GM19395 (cell line): ENCODE measurements around the gene NAA10.
A peak's percentile ranks its signal among the peaks of the same experiment; 100 is the strongest.

Experiments
- ATAC-seq: cut with Tn5 transposase; IDR thresholded peaks from one replicate; pipeline ENCODE4 v1.9.1; 2021; ENCODE audit warnings: mild to moderate bottlenecking, moderate library complexity; ENCODE audit not compliant: unreplicated experiment

Gene NAA10

GRCh38 chrX:153950127-153950526 is 15.3 kb upstream of the NAA10 start:
- ATAC-seq = no peak

- no peak for ATAC-seq
Observed at GRCh38 chrX:153948847-153949805, 14.3 kb upstream of the NAA10 start.

GRCh38 chrX:153948002-153948466 is 13.2 kb upstream of the NAA10 start:
- no peak for ATAC-seq

GRCh38 chrX:153947009-153947769 is 12.4 kb upstream of the NAA10 start:
- peak; percentile 81 for ATAC-seq

- ATAC-seq = no peak
Observed at GRCh38 chrX:153945956-153946943, 11.4 kb upstream of the NAA10 start.

DNA sequence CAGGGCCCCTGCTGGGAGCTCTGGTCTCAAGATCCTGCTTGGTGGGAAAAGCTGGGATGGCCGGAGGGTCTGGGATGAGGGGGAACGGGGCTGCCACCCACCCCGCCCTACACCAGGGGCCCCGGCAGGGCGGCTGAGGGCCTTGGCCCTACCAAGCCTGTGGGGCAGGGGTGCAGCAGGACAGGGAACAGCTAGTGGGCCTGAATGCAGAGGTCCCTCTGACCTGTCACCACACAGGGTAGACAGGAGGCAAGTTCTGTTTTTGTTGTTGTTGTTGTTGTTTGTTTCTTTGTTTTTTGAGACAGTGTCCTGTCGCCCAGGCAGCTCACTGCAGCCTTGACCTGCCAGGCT is 9.9 kb upstream of the NAA10 start:
- ATAC-seq = no peak

- ATAC-seq = no peak
Observed at GRCh38 chrX:153944140-153944799, 9.4 kb upstream of the NAA10 start, which contains the start of gene RENBP. RENBP (minus strand) TSS chrX:153944643; CDS start chrX:153944610, 33 bp downstream.

DNA sequence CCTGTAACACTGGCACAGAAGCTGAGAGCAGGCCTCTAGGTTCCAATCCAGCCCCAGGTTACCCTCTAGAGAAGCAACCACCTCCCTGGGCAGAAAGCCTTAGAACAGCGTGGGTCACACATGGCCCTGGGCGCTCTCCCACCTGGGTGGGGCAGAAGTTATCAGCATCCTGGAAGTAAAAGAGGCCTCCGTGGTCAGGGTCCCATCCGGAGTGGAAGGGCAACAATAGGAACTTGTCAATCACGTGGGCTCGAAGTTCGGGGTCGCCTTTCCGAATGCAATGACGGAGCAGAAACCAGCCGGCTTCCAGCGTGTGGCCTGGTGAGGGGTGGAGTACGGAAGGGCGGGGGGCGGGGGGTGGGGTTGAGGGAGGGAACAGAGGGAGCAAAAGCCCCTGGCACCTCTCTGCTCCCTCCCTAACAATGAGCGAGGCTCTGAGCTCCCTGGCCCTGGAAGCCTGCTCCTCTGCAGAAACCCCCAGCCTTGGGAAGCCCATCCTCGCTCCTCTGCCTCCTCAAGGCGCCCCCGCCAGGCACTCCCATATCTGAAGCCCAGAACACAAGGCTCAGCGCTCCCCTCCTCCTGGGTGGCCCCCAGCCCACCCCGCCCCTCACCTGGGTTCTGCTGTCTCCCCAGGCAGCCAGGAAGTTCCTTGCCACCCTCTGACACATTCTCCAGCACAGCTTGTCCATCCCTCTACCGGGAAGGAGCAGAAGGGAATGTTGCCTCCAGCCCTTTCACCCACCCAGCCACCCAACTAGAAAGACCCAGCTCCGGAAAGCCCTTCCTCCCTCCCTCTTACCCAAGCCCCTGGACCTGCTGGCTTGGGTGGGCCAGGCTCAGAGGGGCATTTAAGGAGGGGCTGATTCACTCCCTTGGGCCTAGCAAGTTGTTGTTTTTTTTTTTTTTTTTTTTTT is 6.8 kb upstream of the NAA10 start:
- ATAC-seq = no peak

DNA sequence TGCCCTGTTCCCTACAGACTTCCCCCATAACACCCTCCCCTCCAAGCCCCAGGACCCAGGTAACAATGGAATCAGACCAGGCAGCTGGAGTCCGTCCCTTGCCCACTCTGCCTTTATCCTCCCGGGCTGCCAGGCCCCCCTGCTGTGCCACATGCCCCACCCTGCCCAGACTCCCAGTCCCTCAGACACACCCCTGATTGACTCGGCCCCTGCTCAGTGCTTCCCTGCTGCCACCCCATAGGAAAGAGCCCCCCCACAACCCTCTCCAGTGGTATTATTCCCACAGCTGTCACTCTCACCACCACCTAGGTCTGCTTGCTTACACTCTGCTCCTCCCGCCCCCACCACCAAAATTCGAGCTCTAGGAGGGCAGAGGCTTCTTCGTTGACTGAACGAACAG is 4.7 kb upstream of the NAA10 start:
- ATAC-seq = no peak

GRCh38 chrX:153938226-153938786 is 3.5 kb upstream of the NAA10 start:
- ATAC-seq = no peak

- no peak for ATAC-seq
Observed at GRCh38 chrX:153937056-153937455, 2.2 kb upstream of the NAA10 start.

GRCh38 chrX:153935326-153935851 is 552 bp upstream of the NAA10 start:
- peak; percentile 16 for ATAC-seq

DNA sequence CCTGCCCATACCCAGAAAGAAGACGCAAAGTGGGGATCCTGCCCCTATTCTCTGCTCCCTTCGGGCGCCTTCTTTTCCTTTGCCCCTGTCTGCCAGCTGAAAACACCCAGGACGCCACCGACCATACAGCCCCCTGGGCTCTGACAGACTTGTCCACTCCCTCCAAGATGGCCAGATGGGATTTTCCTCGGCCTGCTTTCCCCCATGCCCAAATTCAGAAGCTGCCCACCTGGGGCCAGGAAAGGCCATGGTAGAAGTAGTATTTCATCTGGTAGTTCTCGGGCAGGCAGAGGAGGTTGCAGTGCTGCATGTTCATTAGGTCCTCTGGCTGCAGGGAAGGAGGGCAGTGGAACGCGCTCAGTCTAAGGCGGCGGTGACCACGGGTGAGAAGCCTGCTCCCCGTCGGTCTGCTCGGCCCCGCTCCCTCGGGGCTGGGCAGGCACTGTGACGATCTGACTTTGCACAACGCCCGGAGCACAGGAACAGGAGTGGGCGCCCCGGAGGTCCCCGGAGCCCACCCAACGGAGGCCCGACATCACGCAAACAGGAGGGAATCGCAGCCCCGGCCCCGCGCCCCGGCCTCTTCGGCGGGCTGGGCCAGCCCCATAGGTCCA is 582 bp downstream of the NAA10 start:
- ATAC-seq = peak; percentile 23

DNA sequence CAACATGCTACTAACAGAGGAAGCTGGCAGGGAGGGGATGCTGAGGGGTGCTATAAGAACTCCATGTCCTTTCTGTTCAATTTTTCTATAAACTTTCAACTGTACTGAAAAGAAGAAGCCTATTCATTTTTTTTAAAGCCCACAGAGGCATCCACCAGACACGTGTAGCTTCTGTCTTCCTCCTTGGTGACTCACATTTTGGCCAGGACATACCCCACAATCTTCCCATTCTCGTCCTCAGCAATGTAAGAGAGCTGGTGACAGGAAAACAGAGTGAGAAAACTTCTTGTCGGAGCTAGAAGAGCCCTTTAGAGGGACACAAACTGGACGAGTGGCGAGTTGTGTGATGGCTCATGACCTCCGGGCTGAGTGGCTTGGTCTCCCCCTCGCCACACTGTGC is 1.1 kb downstream of the NAA10 start:
- no peak for ATAC-seq

DNA sequence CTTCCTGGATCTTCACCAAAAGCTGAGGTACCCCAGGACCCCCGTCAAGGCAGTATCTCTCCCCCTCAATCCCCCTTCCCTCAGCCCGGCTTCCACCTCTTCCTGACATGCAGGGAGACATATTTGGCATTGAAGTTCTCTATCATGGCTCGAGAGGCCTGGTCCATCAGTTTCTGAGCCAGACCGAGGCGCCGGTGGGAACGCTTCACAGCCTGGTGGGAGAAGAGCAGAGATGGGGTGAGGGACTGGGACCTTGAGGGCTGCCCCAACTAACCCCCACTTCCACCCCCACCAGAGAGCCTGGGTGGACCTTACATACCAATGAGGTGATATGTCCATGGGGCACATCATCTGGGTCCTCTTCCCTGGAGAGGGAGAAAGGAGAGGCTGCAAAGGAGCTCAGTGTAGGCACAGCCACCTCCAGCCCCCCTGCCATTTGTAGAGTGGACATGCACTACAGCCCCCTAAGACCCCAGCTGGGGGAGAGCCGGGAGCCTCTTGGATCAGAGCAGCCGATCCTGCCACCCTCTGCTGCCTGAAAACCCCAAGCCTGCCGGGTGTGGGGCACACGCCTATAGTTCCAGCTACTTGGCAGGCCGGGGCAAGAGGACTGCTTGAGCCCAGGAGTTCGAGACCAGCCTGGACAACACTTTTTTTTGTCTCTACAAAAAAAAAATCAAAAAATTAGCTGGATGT is 2.5 kb downstream of the NAA10 start:
- no peak for ATAC-seq

DNA sequence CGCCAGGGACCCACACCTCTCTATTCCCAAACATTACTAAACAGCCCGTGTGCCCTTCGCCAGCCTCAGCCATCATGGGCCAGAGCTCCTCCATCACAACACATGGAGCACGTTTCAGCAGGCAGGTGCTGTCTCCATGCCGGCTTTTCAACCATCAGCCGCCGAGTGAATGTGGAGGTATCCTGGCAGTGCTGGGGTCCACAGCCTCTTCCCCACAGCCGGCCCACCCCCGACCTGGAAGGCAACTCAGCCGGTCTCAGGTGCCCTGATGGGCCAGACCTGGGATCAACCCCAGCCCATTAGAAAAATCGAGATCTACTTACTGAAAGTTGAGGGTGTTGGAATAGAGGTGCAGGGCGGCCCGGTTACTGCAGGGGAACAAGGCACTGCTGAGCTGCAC is 3.1 kb downstream of the NAA10 start:
- no peak for ATAC-seq

- no peak for ATAC-seq
Observed at GRCh38 chrX:153931151-153931550, 3.7 kb downstream of the NAA10 start.
